ENCODE results near the gene TET1.
A peak's percentile ranks its signal among the peaks of the same experiment; 100 is the strongest.
"Not testable (repeated sequence)": the region's sequence is repeated elsewhere in the genome, so short reads cannot be mapped to it uniquely, and the experiment has no call there.

Gene TET1

GRCh38 chr10:68586606-68587305, 26.6 kb downstream of the TET1 start:
- DNase-seq = no peak
- Mint-ChIP-seq H3K4me1 (peaks cover 2% of the 10 kb centered on the region), H3K27ac (no peak overlapping the region), H3K9me3 (no peaks in the 10 kb centered on the region), H3K27me3 (peaks cover 3% of the 10 kb centered on the region), H3K4me3 (no peak overlapping the region), H3K36me3 (no peaks in the 10 kb centered on the region)
- CTCF ChIA-PET = interaction anchor here (1.3 kb wide), 1 partner anchor 36 kb away, joined by 5 read pairs; no protein-coding TSS in a partner anchor

- H3K36me3 Mint-ChIP-seq = no peaks in the 10 kb centered on the region
- H3K4me3 Mint-ChIP-seq = no peak overlapping the region
- no peak for DNase-seq
- H3K27ac Mint-ChIP-seq = no peak overlapping the region
- CTCF ChIA-PET = interaction anchor here (1.2 kb wide), 1 partner anchor 26 kb away, joined by 3 read pairs; no protein-coding TSS in a partner anchor
- H3K27me3 Mint-ChIP-seq = peaks cover 6% of the 10 kb centered on the region
- H3K4me1 Mint-ChIP-seq = no peaks in the 10 kb centered on the region
- no peaks in the 10 kb centered on the region for H3K9me3 Mint-ChIP-seq
These were observed 34.3 kb downstream of the TET1 start for GRCh38 chr10:68594405-68594804.

GRCh38 chr10:68595513-68595912, 35.4 kb downstream of the TET1 start:
- Mint-ChIP-seq H3K4me3 (no peak overlapping the region), H3K36me3 (no peaks in the 10 kb centered on the region), H3K27me3 (peaks cover 6% of the 10 kb centered on the region), H3K4me1 (peaks cover 11% of the 10 kb centered on the region), H3K9me3 (no peaks in the 10 kb centered on the region), H3K27ac (no peak overlapping the region)
- CTCF ChIA-PET = no interaction called here
- no peak for DNase-seq

- no peak overlapping the region for H3K27ac Mint-ChIP-seq
These were observed 37.3 kb downstream of the TET1 start for GRCh38 chr10:68597407-68597806.

GRCh38 chr10:68598978-68599770, 39.0 kb downstream of the TET1 start:
- Mint-ChIP-seq H3K4me3 (no peak overlapping the region), H3K4me1 (peaks cover 36% of the 10 kb centered on the region), H3K9me3 (no peaks in the 10 kb centered on the region), H3K36me3 (peaks cover 3% of the 10 kb centered on the region), H3K27me3 (no peaks in the 10 kb centered on the region), H3K27ac (no peak overlapping the region)
- CTCF ChIA-PET = no interaction called here
- DNase-seq = no peak

More at GRCh38 chr10:68597407-68597806, 37.3 kb downstream of the TET1 start:
- Mint-ChIP-seq H3K36me3 (peaks cover 2% of the 10 kb centered on the region), H3K4me3 (no peak overlapping the region), H3K4me1 (peaks cover 28% of the 10 kb centered on the region), H3K27me3 (peaks cover 3% of the 10 kb centered on the region), H3K9me3 (no peaks in the 10 kb centered on the region)
- no peak for DNase-seq
- CTCF ChIA-PET = no interaction called here

- H3K4me1 Mint-ChIP-seq = peaks cover 36% of the 10 kb centered on the region
- no peaks in the 10 kb centered on the region for H3K27me3 Mint-ChIP-seq
- CTCF ChIA-PET = interaction anchor here (0.7 kb wide), 1 partner anchor 49 kb away, joined by 4 read pairs; no protein-coding TSS in a partner anchor
- H3K4me3 Mint-ChIP-seq = peak overlapping the region; percentile 70
- H3K9me3 Mint-ChIP-seq = no peaks in the 10 kb centered on the region
- no peak for DNase-seq
- peak overlapping the region; percentile 88 for H3K27ac Mint-ChIP-seq
- peaks cover 3% of the 10 kb centered on the region for H3K36me3 Mint-ChIP-seq
These were observed 39.6 kb downstream of the TET1 start for GRCh38 chr10:68599771-68600040.

GRCh38 chr10:68600041-68600778, 40.1 kb downstream of the TET1 start:
- Mint-ChIP-seq H3K27ac (peak overlapping the region; percentile 88), H3K27me3 (no peaks in the 10 kb centered on the region), H3K4me1 (peaks cover 36% of the 10 kb centered on the region), H3K9me3 (no peaks in the 10 kb centered on the region), H3K4me3 (peak overlapping the region; percentile 70), H3K36me3 (peaks cover 3% of the 10 kb centered on the region)
- peak; percentile 80 for DNase-seq
- CTCF ChIA-PET = interaction anchor here (0.7 to 0.9 kb wide), 2 partner anchors 37 to 49 kb away, joined by 3 to 4 read pairs; no protein-coding TSS in a partner anchor

- H3K4me3 Mint-ChIP-seq = peak overlapping the region; percentile 70
- H3K27ac Mint-ChIP-seq = peak overlapping the region; percentile 67
- CTCF ChIA-PET = no interaction called here
- H3K4me1 Mint-ChIP-seq = peaks cover 36% of the 10 kb centered on the region
- no peaks in the 10 kb centered on the region for H3K27me3 Mint-ChIP-seq
- DNase-seq = no peak
- peaks cover 3% of the 10 kb centered on the region for H3K36me3 Mint-ChIP-seq
- H3K9me3 Mint-ChIP-seq = no peaks in the 10 kb centered on the region
These were observed 41.5 kb downstream of the TET1 start for GRCh38 chr10:68601501-68602265.

- Mint-ChIP-seq H3K4me3 (no peak overlapping the region), H3K9me3 (no peaks in the 10 kb centered on the region), H3K27me3 (no peaks in the 10 kb centered on the region), H3K36me3 (peaks cover 3% of the 10 kb centered on the region), H3K27ac (no peak overlapping the region), H3K4me1 (peaks cover 36% of the 10 kb centered on the region)
- CTCF ChIA-PET = no interaction called here
- no peak for DNase-seq
These were observed 42.3 kb downstream of the TET1 start for GRCh38 chr10:68602434-68602833.

- Mint-ChIP-seq H3K36me3 (peaks cover 3% of the 10 kb centered on the region), H3K4me1 (peaks cover 36% of the 10 kb centered on the region), H3K9me3 (no peaks in the 10 kb centered on the region), H3K27ac (no peak overlapping the region), H3K4me3 (no peak overlapping the region), H3K27me3 (no peaks in the 10 kb centered on the region)
- no peak for DNase-seq
- CTCF ChIA-PET = no interaction called here
These were observed 43.6 kb downstream of the TET1 start for GRCh38 chr10:68603766-68604165.

GRCh38 chr10:68604441-68604840, 44.3 kb downstream of the TET1 start:
- H3K4me1 Mint-ChIP-seq = peaks cover 36% of the 10 kb centered on the region
- no peaks in the 10 kb centered on the region for H3K27me3 Mint-ChIP-seq
- no peaks in the 10 kb centered on the region for H3K9me3 Mint-ChIP-seq
- peaks cover 3% of the 10 kb centered on the region for H3K36me3 Mint-ChIP-seq
- DNase-seq = no peak
- CTCF ChIA-PET = no interaction called here
- H3K27ac Mint-ChIP-seq = no peak overlapping the region
- H3K4me3 Mint-ChIP-seq = no peak overlapping the region

GRCh38 chr10:68606918-68607317, 46.8 kb downstream of the TET1 start:
- Mint-ChIP-seq H3K9me3 (no peaks in the 10 kb centered on the region), H3K4me1 (peaks cover 13% of the 10 kb centered on the region), H3K27ac (no peak overlapping the region), H3K27me3 (no peaks in the 10 kb centered on the region), H3K4me3 (no peak overlapping the region), H3K36me3 (peaks cover 2% of the 10 kb centered on the region)
- no peak for DNase-seq
- CTCF ChIA-PET = no interaction called here

- H3K4me1 Mint-ChIP-seq, H3K27ac Mint-ChIP-seq, H3K36me3 Mint-ChIP-seq, DNase-seq, H3K27me3 Mint-ChIP-seq, H3K4me3 Mint-ChIP-seq, H3K9me3 Mint-ChIP-seq: not testable (repeated sequence)
- CTCF ChIA-PET = interaction anchor here (0.6 kb wide), 1 partner anchor 702 kb away, joined by 3 read pairs; no protein-coding TSS in a partner anchor
These were observed 49.9 kb downstream of the TET1 start for GRCh38 chr10:68610023-68610422.

- CTCF ChIA-PET = no interaction called here
- Mint-ChIP-seq H3K4me3 (no peak overlapping the region), H3K27me3 (no peaks in the 10 kb centered on the region), H3K36me3 (no peaks in the 10 kb centered on the region), H3K4me1 (no peaks in the 10 kb centered on the region), H3K27ac (no peak overlapping the region), H3K9me3 (no peaks in the 10 kb centered on the region)
- no peak for DNase-seq
These were observed 51.1 kb downstream of the TET1 start for GRCh38 chr10:68611227-68611626.

All from activated naive CD4-positive, alpha-beta T cell treated with anti-CD3 and anti-CD28 coated beads, Interleukin-2, amount 10 ng/mL, durations not matched to agents 7 days and 5 days (primary cell).